ENCODE results near the gene C12orf50. TPM values are rescaled to one million over a fixed set of nuclear protein-coding genes. Genes with fewer than 3 reads are reported as not detected.
"Not testable (repeated sequence)": the region's sequence is repeated elsewhere in the genome, so short reads cannot be mapped to it uniquely, and the experiment has no call there.

Gene C12orf50
- total RNA-seq, 6 experiments from 2014 or later: not detected

DNA sequence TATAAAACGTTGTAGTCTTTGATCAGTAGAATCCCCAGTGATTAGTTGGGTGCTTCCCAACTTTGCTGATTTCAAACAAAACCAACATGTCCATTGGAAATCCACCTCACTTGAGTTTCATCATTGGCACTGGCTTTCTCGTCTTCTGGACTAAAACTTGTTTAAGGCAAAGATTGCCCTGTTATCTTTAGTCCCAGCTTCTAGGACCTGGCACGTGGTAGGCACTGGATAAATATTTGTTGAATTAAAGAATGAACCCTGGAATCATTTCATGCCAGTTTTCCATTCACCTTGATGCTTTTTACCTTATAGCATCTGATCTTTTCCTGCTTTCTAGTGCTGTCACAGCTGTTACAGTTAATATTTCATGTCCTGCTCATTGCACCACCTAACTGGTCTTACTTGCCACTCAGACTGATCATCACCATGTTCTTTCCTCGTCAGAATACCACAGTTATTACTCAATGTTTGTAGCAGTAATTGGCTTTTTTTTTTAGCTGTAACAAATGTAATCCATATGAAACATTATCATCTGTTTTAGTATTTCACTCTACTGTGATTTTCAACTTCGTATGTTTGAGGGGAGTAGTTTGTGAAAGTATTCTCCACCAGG lies 7.3 kb upstream of the C12orf50 start:
- DNase-seq: peak; percentile 33
- H3K36me3 Mint-ChIP-seq (ENCODE audit: low read depth): peaks cover 4% of the 10 kb centered on the region; the same call in 1 of the 2 replicates
- H3K4me3 Mint-ChIP-seq: peak overlapping the region; percentile 99
- H3K27ac Mint-ChIP-seq: peak overlapping the region; percentile 93
- H3K27me3 Mint-ChIP-seq (ENCODE audit: insufficient read depth): peaks cover 3% of the 10 kb centered on the region; the same call in 1 of the 2 replicates
- H3K9me3 Mint-ChIP-seq: peaks cover 3% of the 10 kb centered on the region
- TF ChIP-seq, protein P1, sequence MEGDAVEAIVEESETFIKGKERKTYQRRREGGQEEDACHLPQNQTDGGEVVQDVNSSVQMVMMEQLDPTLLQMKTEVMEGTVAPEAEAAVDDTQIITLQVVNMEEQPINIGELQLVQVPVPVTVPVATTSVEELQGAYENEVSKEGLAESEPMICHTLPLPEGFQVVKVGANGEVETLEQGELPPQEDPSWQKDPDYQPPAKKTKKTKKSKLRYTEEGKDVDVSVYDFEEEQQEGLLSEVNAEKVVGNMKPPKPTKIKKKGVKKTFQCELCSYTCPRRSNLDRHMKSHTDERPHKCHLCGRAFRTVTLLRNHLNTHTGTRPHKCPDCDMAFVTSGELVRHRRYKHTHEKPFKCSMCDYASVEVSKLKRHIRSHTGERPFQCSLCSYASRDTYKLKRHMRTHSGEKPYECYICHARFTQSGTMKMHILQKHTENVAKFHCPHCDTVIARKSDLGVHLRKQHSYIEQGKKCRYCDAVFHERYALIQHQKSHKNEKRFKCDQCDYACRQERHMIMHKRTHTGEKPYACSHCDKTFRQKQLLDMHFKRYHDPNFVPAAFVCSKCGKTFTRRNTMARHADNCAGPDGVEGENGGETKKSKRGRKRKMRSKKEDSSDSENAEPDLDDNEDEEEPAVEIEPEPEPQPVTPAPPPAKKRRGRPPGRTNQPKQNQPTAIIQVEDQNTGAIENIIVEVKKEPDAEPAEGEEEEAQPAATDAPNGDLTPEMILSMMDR (IDR thresholded peaks at IDR 0.05): no peak
- H3K4me1 Mint-ChIP-seq (ENCODE audit: low read depth): peaks cover 51% of the 10 kb centered on the region

DNA sequence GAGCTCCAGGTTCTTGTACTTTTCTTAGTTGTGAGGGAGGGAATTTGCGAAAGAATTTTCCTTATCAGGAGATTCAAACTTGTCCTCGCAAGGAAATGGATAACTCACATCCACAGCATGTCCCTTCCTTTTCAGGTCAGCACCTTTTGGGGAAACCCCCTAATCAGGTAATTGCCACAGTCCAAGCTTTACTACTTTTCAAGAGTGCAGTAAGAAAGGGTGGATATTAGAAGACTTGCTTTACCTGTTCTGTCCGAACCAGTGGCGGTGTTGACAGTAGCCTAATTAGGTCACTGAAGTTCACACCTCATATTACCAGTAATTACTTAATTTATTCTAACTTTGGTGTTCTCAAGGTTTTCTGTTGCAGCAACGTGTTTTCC lies 6.7 kb upstream of the C12orf50 start:
- peak overlapping the region; percentile 99 for H3K4me3 Mint-ChIP-seq
- H3K36me3 Mint-ChIP-seq (ENCODE audit: low read depth): peaks cover 5% of the 10 kb centered on the region; the same call in 1 of the 2 replicates
- peaks cover 5% of the 10 kb centered on the region for H3K9me3 Mint-ChIP-seq
- no peak for DNase-seq
- peak overlapping the region; percentile 93 for H3K27ac Mint-ChIP-seq
- TF ChIP-seq, protein P1 (IDR thresholded peaks at IDR 0.05): no peak
- H3K27me3 Mint-ChIP-seq (ENCODE audit: insufficient read depth): peaks cover 3% of the 10 kb centered on the region; the same call in 1 of the 2 replicates
- H3K4me1 Mint-ChIP-seq (ENCODE audit: low read depth): peaks cover 49% of the 10 kb centered on the region

DNA sequence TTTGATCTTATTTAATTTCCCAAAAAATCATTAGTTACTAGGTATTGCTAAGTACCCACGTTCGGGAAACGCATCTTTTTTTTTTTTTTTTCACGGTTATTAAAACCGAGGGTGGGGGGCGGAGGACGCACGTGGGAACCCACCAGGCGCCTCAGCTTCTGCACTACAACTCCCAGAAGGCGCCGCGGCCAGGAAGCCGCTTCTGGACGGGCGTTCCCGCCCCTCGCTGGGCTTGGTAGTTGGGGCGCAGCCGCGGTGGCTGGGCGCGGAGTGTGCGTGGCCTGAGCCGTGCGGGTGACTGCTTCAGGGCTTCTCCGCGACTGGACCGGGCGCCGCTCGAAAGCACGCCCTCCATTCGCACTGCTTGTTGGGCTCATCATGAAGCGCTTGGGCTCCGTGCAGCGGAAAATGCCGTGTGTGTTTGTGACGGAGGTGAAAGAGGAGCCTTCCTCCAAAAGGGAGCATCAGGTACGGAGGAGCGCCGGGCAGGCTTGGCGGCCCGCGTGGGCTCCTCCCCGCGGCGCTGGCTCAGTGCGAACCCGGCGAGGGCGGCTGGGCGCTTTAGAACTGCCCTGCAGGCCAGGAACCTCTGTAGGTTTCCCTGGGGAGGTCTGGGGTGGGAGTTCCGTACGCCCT lies 6.2 kb upstream of the C12orf50 start:
- peaks cover 45% of the 10 kb centered on the region for H3K4me1 Mint-ChIP-seq (ENCODE audit: low read depth)
- H3K27me3 Mint-ChIP-seq (ENCODE audit: insufficient read depth): peaks cover 3% of the 10 kb centered on the region; the same call in 1 of the 2 replicates
- peaks cover 5% of the 10 kb centered on the region; the same call in 1 of the 2 replicates for H3K36me3 Mint-ChIP-seq (ENCODE audit: low read depth)
- peak overlapping the region; percentile 99 for H3K4me3 Mint-ChIP-seq
- H3K27ac Mint-ChIP-seq: peak overlapping the region; percentile 93
- peaks cover 5% of the 10 kb centered on the region for H3K9me3 Mint-ChIP-seq
- TF ChIP-seq, protein P1 (IDR thresholded peaks at IDR 0.05): no peak
- peak; percentile 84 for DNase-seq

DNA sequence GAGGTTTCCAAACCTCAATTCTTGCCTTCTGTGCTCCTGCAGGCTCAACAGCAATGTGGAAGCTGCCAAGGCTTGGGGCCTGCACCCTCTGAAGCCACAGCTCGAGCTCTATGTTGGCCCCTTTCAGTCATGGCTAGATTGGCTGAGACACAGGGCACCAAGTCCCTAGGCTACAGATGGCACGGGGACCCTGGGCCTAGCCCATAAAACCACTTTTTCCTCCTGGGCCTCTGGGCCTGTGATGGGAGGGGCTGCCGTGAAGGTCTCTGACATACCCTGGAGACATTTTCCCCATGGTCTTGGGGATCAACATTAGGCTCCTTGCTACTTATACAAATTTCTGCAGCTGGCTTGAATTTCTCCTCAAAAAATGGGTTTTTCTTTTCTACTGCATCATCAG lies 2.0 kb upstream of the C12orf50 start:
- DNase-seq; H3K36me3 Mint-ChIP-seq (ENCODE audit: low read depth); H3K27me3 Mint-ChIP-seq (ENCODE audit: insufficient read depth); H3K4me1 Mint-ChIP-seq (ENCODE audit: low read depth); H3K9me3 Mint-ChIP-seq; H3K4me3 Mint-ChIP-seq; H3K27ac Mint-ChIP-seq: not testable (repeated sequence)

DNA sequence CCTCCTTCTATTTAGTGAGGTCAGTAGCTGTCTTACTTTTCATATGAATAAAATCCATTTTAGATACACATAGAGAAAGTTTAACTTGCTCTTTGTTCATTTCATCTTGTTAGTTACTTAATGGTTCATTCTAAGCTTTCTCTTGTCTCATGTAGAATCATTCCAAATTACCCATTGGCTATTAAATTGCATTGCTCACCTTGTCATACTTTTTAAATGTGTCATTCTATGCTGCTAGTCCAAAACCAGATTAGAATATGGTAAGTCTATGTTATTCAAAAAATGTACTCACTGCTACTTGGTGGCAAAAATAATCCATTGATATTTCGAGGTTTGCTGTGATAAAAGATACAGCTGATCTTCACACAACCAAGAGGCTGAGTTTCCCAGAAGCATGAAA lies 3.0 kb downstream of the C12orf50 start:
- Mint-ChIP-seq H3K27me3 (ENCODE audit: insufficient read depth) (peaks cover 7% of the 10 kb centered on the region), H3K27ac (no peak overlapping the region), H3K36me3 (ENCODE audit: low read depth) (no peaks in the 10 kb centered on the region), H3K4me1 (ENCODE audit: low read depth) (no peaks in the 10 kb centered on the region), H3K4me3 (no peak overlapping the region), H3K9me3 (no peaks in the 10 kb centered on the region)
- DNase-seq: no peak
- TF ChIP-seq, protein P1 (IDR thresholded peaks at IDR 0.05): no peak

DNA sequence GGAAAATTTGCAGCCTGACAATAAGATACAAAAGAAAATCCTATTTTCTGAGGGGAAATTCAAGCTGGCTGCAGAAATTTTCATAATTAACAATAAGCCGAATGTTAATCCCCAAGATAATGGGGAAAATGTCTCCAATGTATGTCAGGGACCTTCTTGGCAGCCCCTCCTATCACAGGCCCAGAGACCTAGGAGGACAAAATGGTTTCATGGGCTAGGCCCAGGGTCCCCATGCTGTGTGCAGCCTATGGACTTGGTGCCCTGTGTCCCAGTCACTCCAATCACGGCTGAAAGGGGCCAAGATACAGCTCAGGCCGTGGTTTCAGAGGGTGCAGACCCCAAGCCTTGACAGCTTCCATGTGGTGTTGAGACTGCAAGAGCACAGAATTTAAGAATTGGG lies 11.2 kb downstream of the C12orf50 start:
- no peak for DNase-seq
- H3K4me1 Mint-ChIP-seq (ENCODE audit: low read depth): no peaks in the 10 kb centered on the region
- H3K27me3 Mint-ChIP-seq (ENCODE audit: insufficient read depth): no peaks in the 10 kb centered on the region; the same call in none of the 2 replicates
- no peak overlapping the region for H3K27ac Mint-ChIP-seq
- peaks cover 8% of the 10 kb centered on the region for H3K9me3 Mint-ChIP-seq
- TF ChIP-seq, protein P1 (IDR thresholded peaks at IDR 0.05): no peak
- no peaks in the 10 kb centered on the region for H3K36me3 Mint-ChIP-seq (ENCODE audit: low read depth)
- H3K4me3 Mint-ChIP-seq: no peak overlapping the region
